HEK293T (cell line): Measurements from ENCODE around the gene RBBP4.

Source experiments
- L3MBTL2 ChIP-seq: fragments of 450-650 bp; conservative IDR thresholded peaks from 2 replicates; pipeline ENCODE4 v1.6.1; 2016; ENCODE audit warnings: mild to moderate bottlenecking
- PKNOX1 ChIP-seq: fragments of 450-650 bp; IDR thresholded peaks from 2 replicates; pipeline ENCODE4 v1.6.1; 2016

DNA sequence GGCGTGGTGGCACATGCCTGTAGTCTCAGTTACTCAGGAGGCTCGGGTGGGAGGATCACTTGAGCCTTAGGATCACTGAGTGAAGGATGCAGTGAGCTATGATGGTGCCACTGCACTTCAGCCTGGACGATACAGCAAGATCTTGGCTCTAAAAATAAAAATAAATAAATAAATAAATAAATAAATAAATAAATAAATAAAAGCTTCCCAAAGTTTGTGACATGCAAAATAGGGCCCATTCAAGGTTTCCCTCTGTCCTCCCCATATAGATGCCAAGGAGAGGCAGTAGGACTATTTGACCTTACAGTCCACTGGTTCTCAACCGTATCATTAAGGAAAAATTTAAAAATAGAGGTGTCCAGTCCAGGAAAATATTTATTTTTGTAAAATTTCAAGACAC, 41.8 kb upstream of the RBBP4 start:
- no peak for TF ChIP-seq L3MBTL2
- no peak for TF ChIP-seq PKNOX1
